ENCODE measurements around the gene VWA1. TPM values are rescaled to one million over a fixed set of nuclear protein-coding genes. Genes with fewer than 3 reads are reported as not detected.
A peak's percentile ranks its signal among the peaks of the same experiment; 100 is the strongest.
"Not testable (repeated sequence)": the region's sequence is repeated elsewhere in the genome, so short reads cannot be mapped to it uniquely, and the experiment has no call there.

VWA1 gene
- total RNA-seq, 2 donors from 2014 or later = 1.3 to 7.7 TPM

- not testable (repeated sequence) for ATAC-seq; H3K27me3 Mint-ChIP-seq; H3K4me3 Mint-ChIP-seq; H3K27ac Mint-ChIP-seq; H3K9me3 Mint-ChIP-seq; DNase-seq (ENCODE audit: low spot score); H3K4me1 Mint-ChIP-seq (ENCODE audit: low read depth in 2 of 2); H3K36me3 Mint-ChIP-seq
These were observed 19.0 kb downstream of the VWA1 start for GRCh38 chr1:1454286-1455056.

- no peaks in the 10 kb centered on the region for H3K36me3 Mint-ChIP-seq
- ATAC-seq (no peak), DNase-seq (ENCODE audit: low spot score) (no peak)
- no peaks in the 10 kb centered on the region for H3K4me1 Mint-ChIP-seq (ENCODE audit: low read depth in 2 of 2)
- no peak overlapping the region for H3K4me3 Mint-ChIP-seq
- no peaks in the 10 kb centered on the region for H3K27me3 Mint-ChIP-seq
- H3K9me3 Mint-ChIP-seq = no peaks in the 10 kb centered on the region
- no peak overlapping the region for H3K27ac Mint-ChIP-seq
These were observed 19.9 kb downstream of the VWA1 start for GRCh38 chr1:1455366-1455884.

- not testable (repeated sequence) for H3K4me1 Mint-ChIP-seq (ENCODE audit: low read depth in 2 of 2); H3K27ac Mint-ChIP-seq; H3K9me3 Mint-ChIP-seq; H3K27me3 Mint-ChIP-seq; DNase-seq (ENCODE audit: low spot score); H3K36me3 Mint-ChIP-seq; ATAC-seq; H3K4me3 Mint-ChIP-seq
These were observed 20.4 kb downstream of the VWA1 start for GRCh38 chr1:1455934-1456333.

- not testable (repeated sequence) for H3K4me1 Mint-ChIP-seq (ENCODE audit: low read depth in 2 of 2); DNase-seq (ENCODE audit: low spot score); H3K4me3 Mint-ChIP-seq; H3K36me3 Mint-ChIP-seq; H3K27me3 Mint-ChIP-seq; H3K9me3 Mint-ChIP-seq; H3K27ac Mint-ChIP-seq
- peak in 1 of 2 donors; percentile 24 for ATAC-seq
These were observed 21.3 kb downstream of the VWA1 start for GRCh38 chr1:1456683-1457255.

GRCh38 chr1:1459156-1459555 lies 23.7 kb downstream of the VWA1 start:
- H3K27ac Mint-ChIP-seq; ATAC-seq; DNase-seq (ENCODE audit: low spot score); H3K4me3 Mint-ChIP-seq; H3K4me1 Mint-ChIP-seq (ENCODE audit: low read depth in 2 of 2); H3K36me3 Mint-ChIP-seq; H3K9me3 Mint-ChIP-seq; H3K27me3 Mint-ChIP-seq: not testable (repeated sequence)

- not testable (repeated sequence) for H3K4me3 Mint-ChIP-seq; H3K9me3 Mint-ChIP-seq; H3K4me1 Mint-ChIP-seq (ENCODE audit: low read depth in 2 of 2); H3K27me3 Mint-ChIP-seq; DNase-seq (ENCODE audit: low spot score); H3K27ac Mint-ChIP-seq; H3K36me3 Mint-ChIP-seq; ATAC-seq
These were observed 24.2 kb downstream of the VWA1 start for GRCh38 chr1:1459711-1460110.

DNA sequence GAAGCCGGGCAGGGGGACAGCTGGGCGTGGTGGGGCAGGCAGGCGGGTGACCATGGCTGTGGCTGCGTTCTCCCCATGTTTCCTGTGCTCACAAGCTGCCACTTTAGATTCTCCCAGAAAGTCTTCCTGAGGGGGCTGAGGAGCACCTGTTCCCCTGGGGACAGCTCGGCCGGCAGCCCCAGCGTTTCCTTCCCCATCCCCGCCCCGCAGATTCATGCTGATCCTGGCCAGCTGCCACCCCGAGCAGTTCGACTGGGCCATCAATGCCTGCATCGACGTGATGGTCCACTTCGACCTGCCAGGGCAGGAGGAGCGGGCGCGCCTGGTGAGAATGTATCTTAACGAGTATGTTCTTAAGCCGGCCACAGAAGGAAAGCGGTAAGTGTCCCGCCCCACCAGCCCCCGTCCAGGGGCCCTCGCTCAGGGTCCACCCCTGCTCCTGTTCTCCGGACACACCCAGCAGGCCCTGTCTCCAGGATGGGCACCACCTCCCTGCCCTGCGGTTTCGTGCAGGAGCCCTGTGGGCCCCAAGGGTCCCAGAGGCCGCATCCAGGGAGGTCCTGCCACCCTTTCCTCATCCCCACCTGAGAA lies 25.1 kb downstream of the VWA1 start:
- Mint-ChIP-seq H3K4me1 (ENCODE audit: low read depth in 2 of 2) (no peaks in the 10 kb centered on the region), H3K27me3 (peaks cover 0 to 2% of the 10 kb centered on the region in 2 donors), H3K27ac (no peak overlapping the region), H3K9me3 (no peaks in the 10 kb centered on the region), H3K36me3 (no peaks in the 10 kb centered on the region), H3K4me3 (no peak overlapping the region)
- no peak for DNase-seq (ENCODE audit: low spot score)
- no peak for ATAC-seq

GRCh38 chr1:1461721-1462317 lies 26.3 kb downstream of the VWA1 start:
- Mint-ChIP-seq H3K4me3 (no peak overlapping the region), H3K27me3 (peaks cover 0 to 2% of the 10 kb centered on the region in 2 donors), H3K36me3 (no peaks in the 10 kb centered on the region), H3K4me1 (ENCODE audit: low read depth in 2 of 2) (no peaks in the 10 kb centered on the region), H3K27ac (peak overlapping the region in 1 of 2 donors; percentile 48), H3K9me3 (no peaks in the 10 kb centered on the region)
- no peak for DNase-seq (ENCODE audit: low spot score)
- ATAC-seq = no peak

GRCh38 chr1:1462318-1462966 lies 27.0 kb downstream of the VWA1 start:
- peaks cover 0 to 2% of the 10 kb centered on the region in 2 donors for H3K27me3 Mint-ChIP-seq

DNA sequence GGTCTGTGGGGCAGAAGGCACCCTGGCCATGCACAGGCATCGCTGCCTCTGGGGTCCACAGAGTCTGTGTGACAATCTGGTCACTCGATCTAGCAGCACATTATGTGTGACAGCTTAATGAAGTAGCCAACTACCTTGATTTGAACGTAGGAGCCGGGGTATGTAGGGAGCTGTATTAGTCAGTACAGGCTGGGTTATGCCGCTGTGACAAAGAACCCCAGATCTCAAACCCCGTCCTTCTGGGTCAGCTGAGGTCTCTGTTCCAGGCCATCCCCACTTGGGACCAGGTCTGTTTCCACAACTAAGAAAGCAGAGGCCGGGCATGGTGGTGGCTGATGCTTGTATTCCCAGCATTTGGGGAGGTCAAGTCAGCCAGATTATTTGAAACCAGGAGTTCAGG lies 27.8 kb downstream of the VWA1 start:
- H3K9me3 Mint-ChIP-seq = no peaks in the 10 kb centered on the region
- no peak overlapping the region for H3K27ac Mint-ChIP-seq
- H3K36me3 Mint-ChIP-seq = no peaks in the 10 kb centered on the region
- H3K27me3 Mint-ChIP-seq = peaks cover 0 to 2% of the 10 kb centered on the region in 2 donors
- ATAC-seq (no peak), DNase-seq (ENCODE audit: low spot score) (no peak)
- H3K4me1 Mint-ChIP-seq (ENCODE audit: low read depth in 2 of 2) = no peaks in the 10 kb centered on the region
- no peak overlapping the region for H3K4me3 Mint-ChIP-seq

More at GRCh38 chr1:1462318-1462966, 27.0 kb downstream of the VWA1 start:
- H3K4me1 Mint-ChIP-seq (ENCODE audit: low read depth in 2 of 2) = no peaks in the 10 kb centered on the region
- H3K36me3 Mint-ChIP-seq = no peaks in the 10 kb centered on the region
- H3K9me3 Mint-ChIP-seq = no peaks in the 10 kb centered on the region
- no peak for DNase-seq (ENCODE audit: low spot score)
- no peak overlapping the region for H3K4me3 Mint-ChIP-seq
- H3K27ac Mint-ChIP-seq = peak overlapping the region in 1 of 2 donors; percentile 48
- peak; percentile 22 to 68 for ATAC-seq

GRCh38 chr1:1468196-1468985 lies 32.9 kb downstream of the VWA1 start:
- H3K36me3 Mint-ChIP-seq; ATAC-seq; DNase-seq (ENCODE audit: low spot score): not testable (repeated sequence)

GRCh38 chr1:1470626-1471388 lies 35.3 kb downstream of the VWA1 start:
- Mint-ChIP-seq H3K4me1 (ENCODE audit: low read depth in 2 of 2) (peaks cover 8 to 11% of the 10 kb centered on the region in 2 donors), H3K27me3 (no peaks in the 10 kb centered on the region), H3K36me3 (no peaks in the 10 kb centered on the region), H3K9me3 (no peaks in the 10 kb centered on the region), H3K4me3 (peak overlapping the region; percentile 93), H3K27ac (peak overlapping the region; percentile 38 to 86)
- DNase-seq (ENCODE audit: low spot score) = no peak
- ATAC-seq = no peak

More at GRCh38 chr1:1468196-1468985, 32.9 kb downstream of the VWA1 start:
- not testable (repeated sequence) for H3K4me3 Mint-ChIP-seq; H3K9me3 Mint-ChIP-seq; H3K4me1 Mint-ChIP-seq (ENCODE audit: low read depth in 2 of 2); H3K27ac Mint-ChIP-seq; H3K27me3 Mint-ChIP-seq

All from natural killer cell treated with Interleukin-12 subunit alpha and Interleukin-12 subunit beta and Interleukin-15 and Interleukin-18, amount 100 ng/mL, for 72 hours (primary cell).